ENCODE results near the gene MOCS3.
"Not testable (repeated sequence)": the region's sequence is repeated elsewhere in the genome, so short reads cannot be mapped to it uniquely, and the experiment has no call there.

MOCS3 gene

DNA sequence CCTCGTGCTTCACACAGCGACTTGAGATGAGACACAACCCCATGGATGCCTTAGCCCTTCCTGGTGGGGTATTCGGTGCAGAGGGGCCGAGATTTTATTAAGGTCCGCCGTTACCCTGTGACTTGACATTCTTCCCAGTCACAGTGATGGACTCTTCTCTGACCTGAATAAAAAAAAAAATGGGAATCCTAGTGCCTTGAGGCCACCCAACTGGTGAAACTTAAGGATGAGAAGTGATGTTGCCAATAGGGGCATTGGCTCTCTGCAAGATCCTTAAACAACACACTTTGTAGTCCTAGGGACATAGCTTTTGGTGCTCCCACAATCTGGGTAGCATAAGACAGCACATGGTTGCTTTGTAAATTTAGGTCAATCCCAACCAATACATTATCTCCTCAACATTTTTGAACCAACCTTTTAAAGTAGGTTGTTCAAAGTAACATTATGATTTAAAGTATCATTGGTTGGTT is 26.6 kb upstream of the MOCS3 start:
- no peak for DNase-seq

DNA sequence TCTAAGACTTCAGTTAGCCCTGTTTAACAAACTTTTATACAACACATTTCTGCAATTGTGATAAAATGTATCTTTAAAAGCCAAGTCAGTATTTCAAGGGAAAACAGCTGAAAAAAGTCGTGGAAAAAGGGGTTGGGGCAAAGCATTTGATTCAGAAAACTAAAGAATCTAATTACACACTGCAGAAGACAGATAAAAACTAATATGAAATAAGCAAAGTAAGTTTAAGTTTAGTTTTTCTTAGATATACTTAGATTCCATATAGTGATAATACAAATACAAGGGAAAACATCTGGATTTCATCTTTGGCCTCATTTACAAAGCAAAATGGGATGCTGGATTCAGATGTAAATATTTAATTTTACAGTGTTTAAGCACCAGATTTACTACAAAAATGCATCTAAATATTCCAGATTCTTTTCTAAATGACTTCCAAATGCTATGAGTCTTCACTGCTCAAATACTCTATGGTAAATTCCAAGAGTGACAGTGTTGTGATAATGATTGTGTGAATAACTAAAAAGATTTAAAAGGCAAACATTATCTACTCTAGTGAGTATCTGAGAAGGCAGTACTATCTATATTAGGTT is 25.8 kb upstream of the MOCS3 start:
- no peak for DNase-seq

GRCh38 chr20:50933589-50933988 is 25.0 kb upstream of the MOCS3 start:
- no peak for DNase-seq

DNA sequence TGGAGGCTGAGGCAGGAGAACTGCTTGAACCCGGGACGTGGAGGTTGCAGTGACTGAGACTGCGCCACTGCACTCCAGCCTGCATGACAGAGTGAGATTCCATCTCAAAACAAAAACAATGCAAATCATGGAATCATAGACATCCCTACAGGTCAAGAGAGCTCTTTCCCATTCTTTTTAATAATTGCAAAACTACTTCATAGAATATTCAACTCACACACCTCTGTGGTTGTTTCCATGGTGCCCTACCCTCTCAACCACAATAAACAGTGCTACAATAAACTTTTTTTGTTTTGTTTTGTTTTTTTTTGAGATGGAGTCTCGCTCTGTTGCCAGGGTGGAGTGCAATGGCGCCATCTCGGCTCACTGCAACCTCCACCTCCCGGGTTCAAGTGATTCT is 15.5 kb upstream of the MOCS3 start:
- DNase-seq = no peak

GRCh38 chr20:50948132-50948785 is 10.4 kb upstream of the MOCS3 start:
- no peak for DNase-seq

DNA sequence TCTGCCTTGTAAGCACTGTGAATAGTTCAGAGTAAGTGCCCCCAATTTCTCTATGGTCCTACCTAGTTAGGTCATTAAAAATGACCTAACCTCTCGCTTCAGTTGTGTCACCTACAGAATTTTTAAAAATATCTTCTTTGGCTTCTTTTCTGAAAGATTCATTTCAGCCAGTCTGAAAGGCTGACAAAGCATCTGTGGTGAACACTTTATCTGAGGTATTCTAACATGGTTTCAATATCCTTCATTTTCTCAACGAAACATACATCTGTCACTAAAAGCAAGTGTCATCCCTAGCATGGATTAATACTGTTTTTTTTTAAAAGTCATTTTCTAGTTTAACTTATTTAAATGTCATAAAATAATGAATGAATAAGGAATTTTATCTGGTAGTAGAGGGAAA is 5.4 kb upstream of the MOCS3 start:
- DNase-seq = no peak

DNA sequence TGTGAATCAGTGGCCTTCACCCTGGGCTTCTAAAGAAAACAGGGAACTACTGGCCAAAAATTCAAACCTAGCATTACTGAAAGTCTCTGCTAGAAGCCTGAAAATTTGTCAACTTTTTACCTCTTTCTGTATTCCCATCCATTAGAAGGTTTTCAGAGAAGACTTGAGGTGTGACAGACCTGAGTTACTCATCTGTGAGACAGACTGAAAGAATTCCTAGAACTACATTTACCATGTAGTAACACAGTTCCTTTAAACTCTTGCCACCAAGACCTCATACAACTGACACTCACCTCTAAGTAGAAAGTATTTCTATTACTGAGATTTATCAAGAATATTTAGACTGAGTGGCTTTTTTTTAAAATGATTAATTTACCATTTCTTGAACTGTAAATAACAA is 4.8 kb upstream of the MOCS3 start:
- DNase-seq = no peak

DNA sequence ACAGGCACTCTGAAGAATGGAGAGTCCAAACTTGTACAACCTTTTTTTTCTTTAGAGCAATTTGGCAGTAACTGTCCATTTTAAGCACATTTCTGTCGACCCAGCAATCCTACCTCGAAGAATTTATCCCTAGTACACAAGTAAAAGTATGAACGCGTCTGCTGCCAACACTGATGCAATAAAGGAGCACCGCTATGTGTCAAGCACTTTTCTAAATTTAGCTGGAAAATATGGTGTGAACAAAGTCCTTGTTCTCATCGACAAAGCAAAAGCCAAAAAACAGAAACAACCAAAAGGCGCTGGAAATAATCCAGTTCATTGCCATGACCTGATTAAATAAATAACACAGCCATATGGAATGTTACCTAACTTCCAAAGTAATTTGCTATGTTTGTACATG is 1.3 kb upstream of the MOCS3 start:
- no peak for DNase-seq

DNA sequence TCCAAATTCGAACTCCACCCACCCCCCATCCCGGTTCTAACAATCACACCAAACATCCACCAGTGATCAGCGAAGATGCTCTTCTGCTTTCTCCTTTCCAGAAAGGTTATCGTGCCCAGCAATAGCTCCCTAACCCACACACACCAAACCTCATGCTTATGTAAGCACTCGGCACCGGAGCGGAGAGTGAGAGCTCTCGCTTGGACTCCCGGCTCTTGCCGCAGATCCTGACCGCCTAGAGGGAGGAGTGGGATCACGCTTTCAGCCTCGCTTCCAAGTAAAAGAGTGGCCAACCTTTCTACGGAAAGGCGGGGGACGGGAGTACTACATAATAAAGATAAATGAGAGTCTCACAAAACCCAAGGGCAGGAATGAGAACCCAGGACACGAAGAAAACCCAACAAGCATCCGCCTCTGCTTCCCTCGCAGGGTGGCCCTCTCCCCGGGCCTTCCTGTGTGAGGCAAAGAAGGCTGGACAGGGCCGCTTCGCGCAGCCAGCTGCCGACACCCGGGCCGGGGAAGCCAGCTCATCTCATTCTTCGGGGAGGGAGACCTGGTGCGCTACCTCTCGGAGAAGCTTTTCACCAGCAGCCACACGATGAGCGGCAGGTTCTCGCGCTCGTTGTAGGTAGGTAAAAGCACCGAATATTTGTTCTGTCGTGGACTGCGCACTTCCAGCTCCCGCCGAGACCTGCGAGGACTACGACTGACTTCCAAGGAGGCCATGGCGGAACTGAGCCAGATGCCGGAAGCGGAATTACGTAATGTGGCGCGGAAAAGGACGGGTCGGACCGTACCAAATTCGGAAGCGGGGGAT is 612 bp upstream of the MOCS3 start, which contains the start of gene DPM1:
Gene DPM1, minus strand, starts transcription at position 735 of the 817 bp plus-strand sequence. Its CDS starts 9 bp downstream, at position 726.
- peak; percentile 17 to 86 for DNase-seq

DNA sequence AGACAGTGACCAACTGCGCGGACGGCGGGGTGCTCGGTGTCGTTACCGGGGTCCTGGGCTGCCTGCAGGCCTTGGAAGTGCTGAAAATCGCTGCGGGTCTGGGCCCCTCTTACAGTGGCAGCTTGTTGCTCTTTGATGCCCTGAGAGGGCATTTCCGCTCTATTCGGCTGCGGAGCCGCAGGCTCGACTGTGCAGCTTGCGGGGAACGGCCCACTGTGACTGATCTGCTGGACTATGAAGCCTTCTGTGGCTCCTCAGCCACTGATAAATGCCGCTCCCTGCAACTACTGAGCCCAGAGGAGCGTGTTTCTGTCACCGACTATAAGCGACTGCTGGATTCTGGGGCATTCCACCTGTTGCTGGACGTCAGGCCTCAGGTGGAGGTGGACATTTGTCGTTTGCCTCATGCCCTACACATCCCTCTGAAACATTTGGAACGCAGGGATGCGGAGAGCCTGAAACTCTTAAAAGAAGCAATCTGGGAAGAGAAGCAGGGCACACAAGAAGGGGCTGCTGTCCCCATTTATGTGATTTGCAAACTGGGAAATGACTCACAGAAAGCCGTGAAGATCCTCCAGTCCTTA is 1.0 kb downstream of the MOCS3 start:
- DNase-seq = no peak

DNA sequence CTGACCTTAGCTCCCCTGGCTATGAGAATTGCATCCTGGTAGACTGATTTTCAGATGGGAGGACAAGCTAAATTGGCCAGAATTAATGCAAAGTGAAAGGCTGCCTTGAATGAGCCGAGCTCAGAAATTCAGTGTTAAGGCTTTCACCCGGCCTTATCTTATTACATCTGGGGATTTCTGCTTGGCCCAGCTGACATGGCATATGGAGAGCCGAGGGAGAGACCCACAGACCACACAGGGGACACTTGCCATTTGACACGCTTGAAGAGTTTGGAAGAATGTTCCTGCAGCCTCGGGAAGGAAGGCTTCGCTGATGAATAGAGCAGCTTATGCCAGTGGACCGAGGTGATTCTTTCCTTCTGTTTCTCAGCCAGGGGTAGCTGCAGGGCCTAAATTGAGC is 9.0 kb downstream of the MOCS3 start:
- DNase-seq = no peak

DNA sequence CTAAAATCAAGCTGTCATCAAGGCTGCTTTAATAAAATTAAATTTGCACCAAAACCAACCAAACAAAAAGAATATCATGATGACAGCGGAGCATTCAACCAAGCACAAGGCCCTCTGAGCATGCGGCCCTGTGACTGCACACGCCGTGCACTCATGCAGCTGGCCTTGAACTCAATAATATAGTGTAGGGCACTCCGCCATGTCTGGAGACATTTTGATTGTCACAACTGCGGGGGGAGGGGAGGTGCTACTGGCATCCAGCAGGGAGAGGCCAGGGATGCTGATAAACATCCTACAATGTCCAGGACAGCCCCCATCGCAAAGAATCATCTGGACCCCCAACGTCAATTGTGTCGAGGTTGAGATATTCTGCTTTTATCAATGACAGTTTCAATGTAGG is 9.7 kb downstream of the MOCS3 start:
- no peak for DNase-seq

- no peak for DNase-seq
Measured at GRCh38 chr20:50969435-50969834, 10.8 kb downstream of the MOCS3 start.

DNA sequence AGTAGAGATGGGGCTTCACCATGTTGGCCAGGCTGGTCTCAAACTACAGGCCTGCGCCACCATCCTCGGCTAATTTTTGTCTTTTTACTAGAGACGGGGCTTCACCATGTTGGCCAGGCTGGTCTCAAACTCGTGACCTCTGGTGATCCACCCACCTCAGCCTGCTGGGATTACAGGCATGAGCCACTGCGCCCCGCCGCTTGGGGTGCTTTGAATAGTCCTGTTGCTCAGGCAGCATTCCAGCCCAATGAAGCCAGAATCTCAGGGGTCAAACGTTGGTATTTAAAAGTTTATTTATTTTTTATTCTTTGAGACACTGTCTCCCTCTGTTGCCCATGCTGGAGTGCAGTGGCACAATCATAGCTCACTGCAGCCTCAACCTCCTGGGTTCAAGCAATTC is 11.3 kb downstream of the MOCS3 start:
- DNase-seq = no peak

- no peak for DNase-seq
Measured at GRCh38 chr20:50975701-50976330, 17.2 kb downstream of the MOCS3 start.

- DNase-seq = no peak
Measured at GRCh38 chr20:50977066-50978021, 18.7 kb downstream of the MOCS3 start.

- DNase-seq = not testable (repeated sequence)
Measured at GRCh38 chr20:50978533-50978932, 19.9 kb downstream of the MOCS3 start.

GRCh38 chr20:50980071-50980681 is 21.6 kb downstream of the MOCS3 start:
- DNase-seq = peak in 1 of 2 donors; percentile 27

DNA sequence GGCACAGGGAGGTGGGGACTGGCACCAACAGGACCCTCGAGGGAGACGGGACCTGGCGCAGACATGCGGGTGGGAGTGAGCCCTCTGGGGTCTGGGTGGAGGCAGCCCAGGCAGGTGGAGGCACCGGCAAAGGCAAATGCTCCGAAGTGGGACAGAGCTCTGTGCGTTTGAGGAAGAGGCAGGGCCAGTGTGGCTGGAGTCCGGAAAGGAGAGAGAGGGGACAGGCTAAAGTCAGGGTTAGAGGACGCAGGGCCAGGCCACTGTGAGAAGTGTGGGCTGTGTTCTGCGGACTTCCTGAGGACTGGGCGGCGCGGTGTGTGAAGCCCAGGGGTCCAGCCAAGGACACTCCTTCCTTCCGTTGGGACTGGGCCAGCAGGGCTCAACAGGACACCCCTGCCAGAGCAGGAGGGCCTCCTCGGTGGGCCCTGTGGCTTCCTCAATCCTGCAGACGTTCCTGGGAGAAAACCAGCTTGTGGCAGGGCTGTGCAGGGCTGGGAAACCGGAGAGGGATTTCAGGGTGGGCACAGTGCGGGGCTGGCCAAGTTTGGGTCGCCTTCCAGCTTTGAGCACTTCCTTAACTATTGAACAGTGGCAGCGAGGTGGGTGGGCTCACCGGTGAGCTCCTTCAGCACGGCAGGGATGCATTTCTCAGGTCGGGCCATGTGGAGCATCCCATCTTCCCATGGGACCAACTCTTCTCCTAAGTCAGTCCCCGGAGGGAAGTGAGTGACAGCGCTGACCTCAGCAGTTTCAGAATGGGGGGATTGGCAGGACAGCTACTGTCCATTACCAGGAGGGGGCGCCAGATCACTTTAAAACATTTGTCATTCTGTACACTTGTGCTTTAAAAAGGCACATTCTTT is 22.5 kb downstream of the MOCS3 start:
- DNase-seq = peak; percentile 52 to 57

DNA sequence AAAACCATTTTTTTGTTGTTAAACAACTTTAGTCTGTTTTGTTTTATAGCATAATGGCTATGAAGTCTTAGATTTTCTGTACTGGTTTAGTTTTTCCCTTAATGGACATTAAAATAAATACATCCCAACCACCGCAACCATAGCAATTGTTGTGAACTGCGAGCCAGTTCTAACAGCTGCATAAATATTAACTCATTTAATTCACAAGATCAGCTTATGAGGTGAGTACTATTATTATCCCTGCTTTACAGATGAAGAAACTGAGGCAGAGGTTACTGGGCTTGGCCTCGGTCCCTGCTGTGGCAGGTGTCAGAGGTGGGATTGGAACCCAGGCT is 23.1 kb downstream of the MOCS3 start:
- DNase-seq = no peak
